ENCODE data around the gene P4HTM. TPM values are rescaled to one million over a fixed set of nuclear protein-coding genes. Genes with fewer than 3 reads are reported as not detected.

P4HTM gene
- polyA plus RNA-seq, 1 donor from 2014 or later: 20.4 TPM

- no peaks in the 10 kb centered on the region for H3K36me3 Mint-ChIP-seq
Observed at GRCh38 chr3:49009396-49009795, 19.4 kb downstream of the P4HTM start.

GRCh38 chr3:49012441-49013017 lies 22.5 kb downstream of the P4HTM start:
- H3K27ac Mint-ChIP-seq: peak overlapping the region in 2 of 3 donors; percentile 47 to 51
- H3K36me3 Mint-ChIP-seq: no peaks in the 10 kb centered on the region
- no peaks in the 10 kb centered on the region for H3K9me3 Mint-ChIP-seq
- peaks cover 12 to 24% (median 17%) of the 10 kb centered on the region in 3 donors for H3K4me1 Mint-ChIP-seq
- peak overlapping the region in 2 of 4 donors; percentile 42 to 58 for H3K4me3 Mint-ChIP-seq
- H3K27me3 Mint-ChIP-seq: no peaks in the 10 kb centered on the region

More at GRCh38 chr3:49009396-49009795, 19.4 kb downstream of the P4HTM start:
- Mint-ChIP-seq H3K9me3 (no peaks in the 10 kb centered on the region), H3K27me3 (no peaks in the 10 kb centered on the region), H3K27ac (no peak overlapping the region), H3K4me3 (peak overlapping the region in 3 of 4 donors; percentile 4 to 99 (median 81)), H3K4me1 (peaks cover 17 to 26% (median 25%) of the 10 kb centered on the region in 3 donors)

GRCh38 chr3:49013113-49013737 lies 23.2 kb downstream of the P4HTM start:
- Mint-ChIP-seq H3K27ac (peak overlapping the region in 2 of 3 donors; percentile 47 to 84), H3K4me3 (no peak overlapping the region), H3K9me3 (no peaks in the 10 kb centered on the region), H3K27me3 (no peaks in the 10 kb centered on the region), H3K4me1 (peaks cover 8 to 20% (median 13%) of the 10 kb centered on the region in 3 donors), H3K36me3 (no peaks in the 10 kb centered on the region)

DNA sequence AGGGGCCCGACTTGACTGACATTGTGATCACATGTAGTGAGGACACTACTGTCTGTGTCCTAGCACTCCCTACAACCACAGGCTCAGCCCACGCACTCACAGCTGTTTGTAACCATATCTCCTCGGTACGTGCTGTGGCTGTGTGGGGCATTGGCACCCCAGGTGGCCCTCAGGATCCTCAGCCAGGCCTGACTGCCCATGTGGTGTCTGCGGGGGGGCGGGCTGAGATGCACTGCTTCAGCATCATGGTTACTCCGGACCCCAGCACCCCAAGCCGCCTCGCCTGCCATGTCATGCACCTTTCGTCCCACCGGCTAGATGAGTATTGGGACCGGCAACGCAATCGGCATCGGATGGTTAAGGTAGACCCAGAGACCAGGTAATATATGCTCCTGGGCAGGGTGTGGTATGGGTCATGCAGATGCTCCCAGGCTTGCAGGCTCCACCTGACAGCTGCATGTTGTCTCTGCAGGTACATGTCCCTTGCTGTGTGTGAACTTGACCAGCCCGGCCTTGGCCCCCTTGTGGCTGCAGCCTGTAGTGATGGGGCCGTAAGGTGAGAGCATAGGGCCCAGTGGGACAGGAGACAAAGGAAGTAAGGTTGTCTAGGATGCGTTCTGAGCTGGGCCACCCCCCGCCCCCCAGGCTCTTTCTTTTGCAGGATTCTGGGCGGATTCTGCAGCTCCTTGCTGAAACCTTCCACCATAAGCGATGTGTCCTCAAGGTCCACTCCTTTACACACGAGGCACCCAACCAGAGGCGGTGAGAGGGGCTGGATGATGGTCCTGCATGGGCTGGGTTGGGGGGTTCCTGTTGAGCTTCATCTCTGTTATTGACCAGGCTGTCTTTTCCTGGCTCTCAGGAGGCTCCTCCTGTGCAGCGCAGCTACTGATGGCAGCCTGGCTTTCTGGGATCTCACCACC lies 24.0 kb downstream of the P4HTM start:
- Mint-ChIP-seq H3K27me3 (no peaks in the 10 kb centered on the region), H3K27ac (peak overlapping the region in 1 of 3 donors; percentile 84), H3K4me3 (peak overlapping the region in 1 of 4 donors; percentile 76), H3K4me1 (peaks cover 10 to 13% (median 13%) of the 10 kb centered on the region in 3 donors), H3K36me3 (no peaks in the 10 kb centered on the region), H3K9me3 (no peaks in the 10 kb centered on the region)

- Mint-ChIP-seq H3K27me3 (no peaks in the 10 kb centered on the region), H3K36me3 (no peaks in the 10 kb centered on the region), H3K4me3 (peak overlapping the region in 2 of 4 donors; percentile 67 to 92), H3K4me1 (peaks cover 10 to 19% (median 11%) of the 10 kb centered on the region in 3 donors), H3K9me3 (no peaks in the 10 kb centered on the region), H3K27ac (peak overlapping the region in 1 of 3 donors; percentile 84)
Observed at GRCh38 chr3:49015072-49015471, 25.0 kb downstream of the P4HTM start.

DNA sequence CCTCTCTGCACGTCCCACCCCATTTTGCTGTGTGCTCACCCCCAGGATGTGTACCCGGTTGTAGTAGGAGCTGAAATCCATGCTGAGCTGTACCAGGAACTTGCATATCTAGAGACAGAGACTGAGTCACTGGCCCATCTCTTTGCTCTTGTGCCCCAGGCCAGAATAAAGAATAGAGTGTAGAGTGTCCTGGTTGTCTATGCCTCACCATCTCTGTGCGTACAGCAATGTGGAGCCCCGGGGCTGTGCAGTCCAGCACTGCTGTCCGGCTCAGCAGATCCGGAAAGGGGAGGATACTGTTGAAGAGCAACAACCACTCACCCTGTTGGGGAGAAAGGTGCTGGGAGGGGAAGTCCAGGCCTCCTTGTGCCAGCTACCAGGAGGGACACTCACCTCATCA lies 25.7 kb downstream of the P4HTM start:
- Mint-ChIP-seq H3K27ac (peak overlapping the region in 2 of 3 donors; percentile 10 to 96), H3K4me1 (peaks cover 10 to 22% (median 14%) of the 10 kb centered on the region in 3 donors), H3K9me3 (no peaks in the 10 kb centered on the region), H3K4me3 (peak overlapping the region in 3 of 4 donors; percentile 50 to 92 (median 66)), H3K36me3 (no peaks in the 10 kb centered on the region), H3K27me3 (no peaks in the 10 kb centered on the region)

- Mint-ChIP-seq H3K27me3 (no peaks in the 10 kb centered on the region), H3K36me3 (no peaks in the 10 kb centered on the region), H3K9me3 (no peaks in the 10 kb centered on the region), H3K27ac (peak overlapping the region in 2 of 3 donors; percentile 59 to 96), H3K4me3 (peak overlapping the region in 3 of 4 donors; percentile 68 to 94 (median 92)), H3K4me1 (peaks cover 10 to 22% (median 14%) of the 10 kb centered on the region in 3 donors)
Observed at GRCh38 chr3:49016414-49017228, 26.6 kb downstream of the P4HTM start.

DNA sequence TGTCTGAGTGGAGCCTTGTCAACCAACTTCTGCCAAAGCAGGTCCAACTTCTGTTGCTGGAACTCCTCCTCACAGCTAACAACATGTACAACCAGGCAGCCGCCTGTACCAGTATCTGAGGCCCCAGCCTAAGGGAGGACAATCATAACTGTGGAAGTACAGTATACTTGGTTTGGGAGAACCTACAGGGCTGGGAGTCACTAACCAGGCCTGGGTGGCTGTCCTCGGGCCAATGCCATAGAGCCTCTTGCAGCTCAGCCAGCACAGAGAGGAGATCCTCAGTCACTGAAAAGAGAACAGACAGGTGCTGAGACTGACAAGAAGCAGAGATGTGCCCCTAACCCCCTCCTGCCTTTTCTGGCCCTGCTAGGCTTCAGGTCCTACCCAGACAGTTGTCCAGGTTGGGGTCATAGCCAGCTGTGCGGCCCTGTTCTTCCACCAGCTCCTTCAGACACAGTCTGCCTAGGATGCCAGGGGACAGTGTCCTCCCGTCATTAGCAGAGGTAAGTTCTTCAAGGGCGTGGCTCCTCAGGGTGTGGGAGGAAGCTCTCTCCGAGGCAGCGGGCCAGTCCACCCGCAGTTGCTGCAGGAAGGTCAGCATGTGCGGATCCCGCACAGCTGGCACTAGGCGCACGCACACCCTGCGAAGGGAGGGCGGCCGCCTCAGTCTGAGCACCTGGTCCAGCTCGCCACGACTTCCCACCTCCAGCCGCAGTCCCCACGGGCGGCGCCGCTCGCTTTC lies 27.4 kb downstream of the P4HTM start:
- Mint-ChIP-seq H3K4me3 (peak overlapping the region; percentile 90 to 98 (median 93)), H3K27ac (peak overlapping the region; percentile 19 to 96 (median 63)), H3K9me3 (no peaks in the 10 kb centered on the region), H3K4me1 (peaks cover 10 to 18% (median 10%) of the 10 kb centered on the region in 3 donors), H3K27me3 (no peaks in the 10 kb centered on the region), H3K36me3 (no peaks in the 10 kb centered on the region)

- H3K4me1 Mint-ChIP-seq: peaks cover 12 to 21% (median 14%) of the 10 kb centered on the region in 3 donors
- H3K36me3 Mint-ChIP-seq: peaks cover 1% of the 10 kb centered on the region
- peak within 1 kb of the TSS; percentile 92 to 98 (median 96) for H3K4me3 Mint-ChIP-seq
- no peaks in the 10 kb centered on the region for H3K9me3 Mint-ChIP-seq
- H3K27ac Mint-ChIP-seq: peak within 1 kb of the TSS; percentile 92 to 96 (median 92)
- H3K27me3 Mint-ChIP-seq: no peaks in the 10 kb centered on the region
Observed at GRCh38 chr3:49017971-49018706, 28.1 kb downstream of the P4HTM start, which contains the start of gene DALRD3. DALRD3 (minus strand) TSS chr3:49018580; CDS start chr3:49018564, 16 bp downstream.

DNA sequence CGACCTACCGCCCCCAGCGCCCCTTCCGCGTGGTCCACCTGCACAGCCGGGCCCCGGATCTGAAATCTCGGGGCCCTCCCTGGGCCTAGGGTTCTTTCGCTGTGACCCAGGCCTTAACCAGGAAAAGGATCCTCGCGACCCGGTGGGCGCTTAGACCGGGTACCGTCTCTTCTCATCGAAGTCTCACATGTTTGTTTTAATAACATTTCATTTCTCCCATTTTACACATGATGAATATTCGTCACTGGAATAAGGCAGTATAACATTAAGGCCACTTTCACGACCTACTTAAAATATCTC lies 28.6 kb downstream of the P4HTM start:
- H3K9me3 Mint-ChIP-seq: no peaks in the 10 kb centered on the region
- H3K36me3 Mint-ChIP-seq: peaks cover 2% of the 10 kb centered on the region
- H3K27me3 Mint-ChIP-seq: no peaks in the 10 kb centered on the region
- peak overlapping the region; percentile 92 to 98 (median 96) for H3K4me3 Mint-ChIP-seq
- peak overlapping the region; percentile 92 to 96 (median 92) for H3K27ac Mint-ChIP-seq
- peaks cover 15 to 24% (median 16%) of the 10 kb centered on the region in 3 donors for H3K4me1 Mint-ChIP-seq

GRCh38 chr3:49019941-49020329 lies 29.9 kb downstream of the P4HTM start:
- Mint-ChIP-seq H3K9me3 (no peaks in the 10 kb centered on the region), H3K27me3 (no peaks in the 10 kb centered on the region), H3K27ac (peak overlapping the region; percentile 92 to 97 (median 93)), H3K4me1 (peaks cover 11 to 25% (median 17%) of the 10 kb centered on the region in 3 donors), H3K4me3 (peak overlapping the region; percentile 92 to 98 (median 96)), H3K36me3 (peaks cover 2% of the 10 kb centered on the region)

- Mint-ChIP-seq H3K36me3 (peaks cover 2% of the 10 kb centered on the region), H3K4me3 (peak overlapping the region; percentile 92 to 98 (median 96)), H3K9me3 (no peaks in the 10 kb centered on the region), H3K27me3 (no peaks in the 10 kb centered on the region), H3K4me1 (peaks cover 15 to 31% (median 23%) of the 10 kb centered on the region in 3 donors), H3K27ac (peak overlapping the region; percentile 92 to 97 (median 93))
Observed at GRCh38 chr3:49020330-49021212, 30.5 kb downstream of the P4HTM start.
